Large intestine (tissue), 3 donors: ENCODE measurements around the gene FBXL13. TPM values are rescaled to one million over a fixed set of nuclear protein-coding genes. Genes with fewer than 3 reads are reported as not detected.
A peak's percentile ranks its signal among the peaks of the same experiment; 100 is the strongest.
"Not testable (repeated sequence)": the region's sequence is repeated elsewhere in the genome, so short reads cannot be mapped to it uniquely, and the experiment has no call there.

ENCODE experiments used
- DNase-seq, 2 donors: peaks; one replicate each; pipeline versions ENCODE4 v3.0.0 to v3.0.0-alpha.2; 2013
- H3K27ac ChIP-seq: one replicate; pipeline ENCODE4 v1.5.1; 2013; ENCODE audit warnings: low read length
- H3K27me3 ChIP-seq: 2 replicates; pipeline ENCODE4 v1.6.1; 2013; ENCODE audit warnings: low read length; ENCODE audit not compliant: control insufficient read depth, insufficient read depth
- H3K36me3 ChIP-seq: 2 replicates; pipeline ENCODE4 v1.6.1; 2013; ENCODE audit warnings: low read length; ENCODE audit not compliant: control insufficient read depth, insufficient read depth
- H3K4me1 ChIP-seq: one replicate; pipeline ENCODE4 v1.6.1; 2013; ENCODE audit warnings: low read length; ENCODE audit not compliant: control insufficient read depth, insufficient read depth
- H3K4me3 ChIP-seq: one replicate; pipeline ENCODE4 v1.5.1; 2013; ENCODE audit warnings: low read length
- H3K9me3 ChIP-seq: one replicate; pipeline ENCODE4 v1.6.1; 2013; ENCODE audit warnings: mild to moderate bottlenecking, low read depth, low read length, moderate library complexity; ENCODE audit not compliant: control insufficient read depth
- WGBS: methylation state at CpG from one replicate; pipeline ENCODE4 v1.1.5; 2013; ENCODE audit warnings: low lambda C conversion rate; ENCODE audit not compliant: insufficient coverage; 5-methylcytosine and 5-hydroxymethylcytosine counted together
- polyA plus RNA-seq: library from polyadenylated mRNA; unstranded; fragments of 120-200 nt; gene quantifications from one replicate; pipeline ENCODE4 v1.2.1, GENCODE V29; 2013

Gene FBXL13
- polyA plus RNA-seq, 1 donor: 0.70 TPM

DNA sequence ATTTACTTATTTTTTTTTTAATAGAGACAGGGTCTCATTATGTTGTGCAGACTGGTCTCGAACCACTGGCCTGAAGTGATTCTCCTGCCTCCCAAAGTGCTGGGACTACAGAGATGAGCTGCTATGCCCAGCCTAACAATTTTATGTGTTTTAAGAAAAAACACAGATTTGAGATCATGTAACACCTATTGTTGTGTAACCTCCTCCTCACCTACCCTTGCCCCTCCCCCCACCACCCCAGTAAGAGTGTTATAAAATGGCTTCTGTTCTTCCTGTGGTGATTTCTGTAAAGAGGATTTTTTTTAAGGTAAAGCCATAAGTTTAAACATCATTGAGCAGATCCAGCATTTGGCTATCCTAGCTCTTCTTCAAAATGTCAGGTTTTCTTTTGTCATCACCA lies 7.9 kb upstream of the FBXL13 start:
- no peak overlapping the region for H3K4me3 ChIP-seq
- no peaks in the 10 kb centered on the region for H3K27me3 ChIP-seq
- H3K4me1 ChIP-seq: no peaks in the 10 kb centered on the region
- WGBS: no CpG with 5 or more reads among the region's 1 CpG
- no peak for DNase-seq
- H3K9me3 ChIP-seq: no peaks in the 10 kb centered on the region
- no peak overlapping the region for H3K27ac ChIP-seq
- peaks cover 36% of the 10 kb centered on the region for H3K36me3 ChIP-seq

DNA sequence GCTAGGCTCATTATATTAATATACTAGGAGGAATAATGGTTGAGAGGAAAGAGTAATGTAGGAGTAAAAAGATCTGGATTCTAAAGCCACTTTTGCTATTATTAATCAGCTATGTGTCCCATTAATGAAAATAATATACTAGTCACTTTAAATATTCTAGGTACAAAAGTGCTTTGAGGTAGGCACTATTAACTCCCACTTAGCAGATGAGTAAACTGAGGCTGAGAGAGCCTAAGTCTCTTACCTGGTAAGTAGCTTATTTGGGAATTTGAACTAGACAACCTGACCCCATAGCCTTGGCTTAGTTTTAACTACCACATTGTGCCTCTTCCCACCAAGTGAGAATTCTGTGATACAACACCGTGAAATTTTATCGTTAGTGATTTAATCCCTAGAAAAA lies 6.3 kb upstream of the FBXL13 start:
- no peak for DNase-seq
- no peaks in the 10 kb centered on the region for H3K27me3 ChIP-seq
- WGBS: 93% methylated on average over 2 of the region's 2 CpGs
- H3K4me3 ChIP-seq: no peak overlapping the region
- H3K4me1 ChIP-seq: peaks cover 4% of the 10 kb centered on the region
- peaks cover 27% of the 10 kb centered on the region for H3K36me3 ChIP-seq
- H3K27ac ChIP-seq: no peak overlapping the region
- no peaks in the 10 kb centered on the region for H3K9me3 ChIP-seq

DNA sequence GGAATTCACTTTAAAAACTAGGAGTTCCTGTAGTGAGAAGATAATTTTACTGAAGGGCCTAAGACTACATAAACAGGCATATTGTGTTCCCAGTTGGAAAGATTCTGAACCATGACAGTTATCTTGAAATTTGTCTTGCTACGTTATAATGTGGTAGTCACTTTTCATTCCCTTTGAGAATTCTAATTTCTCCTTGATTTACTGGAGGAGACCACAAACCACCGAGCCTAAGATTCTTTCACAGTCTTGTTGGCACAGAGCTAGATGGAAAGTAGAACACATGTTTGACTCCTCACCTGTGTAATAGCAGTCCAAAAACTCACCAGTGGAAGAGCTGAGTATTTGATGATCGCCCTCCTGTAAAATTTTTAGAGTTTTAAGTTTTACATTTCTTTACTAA lies 5.2 kb upstream of the FBXL13 start:
- Histone ChIP-seq H3K4me3 (no peak overlapping the region), H3K36me3 (peaks cover 21% of the 10 kb centered on the region), H3K9me3 (no peaks in the 10 kb centered on the region), H3K4me1 (peaks cover 4% of the 10 kb centered on the region), H3K27ac (no peak overlapping the region), H3K27me3 (no peaks in the 10 kb centered on the region)
- DNase-seq: no peak
- 100% methylated on average over 1 of the region's 3 CpGs for WGBS

DNA sequence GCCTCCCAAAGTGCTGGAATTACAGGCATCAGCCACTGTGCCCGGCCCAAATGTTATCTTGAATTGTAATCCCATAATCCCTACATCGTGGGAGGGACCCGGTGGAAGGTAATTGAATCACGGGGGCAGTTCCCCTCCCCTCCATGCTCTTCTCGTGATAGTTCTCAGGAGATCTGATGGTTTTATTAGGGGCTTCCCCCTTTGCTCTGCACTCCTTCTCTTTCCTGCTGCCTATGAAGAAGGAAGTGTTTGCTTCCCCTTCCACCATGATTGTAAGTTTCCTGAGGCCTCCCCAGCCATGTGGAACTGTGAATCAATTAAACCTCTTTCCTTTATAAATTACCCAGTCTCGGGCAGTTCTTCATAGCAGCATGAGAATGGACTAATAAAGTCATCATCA lies 3.6 kb upstream of the FBXL13 start:
- WGBS: 20% methylated on average over 1 of the region's 6 CpGs
- H3K4me1 ChIP-seq: peaks cover 10% of the 10 kb centered on the region
- H3K36me3 ChIP-seq: not testable (repeated sequence)

GRCh38 chr7:103077318-103077717 lies 2.7 kb upstream of the FBXL13 start:
- Histone ChIP-seq H3K27ac (no peak overlapping the region), H3K9me3 (no peaks in the 10 kb centered on the region), H3K4me3 (no peak overlapping the region), H3K36me3 (peaks cover 6% of the 10 kb centered on the region), H3K4me1 (peaks cover 10% of the 10 kb centered on the region), H3K27me3 (no peaks in the 10 kb centered on the region)
- no peak for DNase-seq
- no CpG with 5 or more reads among the region's 3 CpGs for WGBS

More for the DNA sequence above, 3.6 kb upstream of the FBXL13 start:
- H3K27ac ChIP-seq, H3K4me3 ChIP-seq, DNase-seq, H3K9me3 ChIP-seq, H3K27me3 ChIP-seq: not testable (repeated sequence)

- Histone ChIP-seq H3K4me1 (peaks cover 10% of the 10 kb centered on the region), H3K4me3 (no peak overlapping the region), H3K27ac (no peak overlapping the region), H3K36me3 (peaks cover 6% of the 10 kb centered on the region), H3K9me3 (no peaks in the 10 kb centered on the region), H3K27me3 (no peaks in the 10 kb centered on the region)
- no peak for DNase-seq
- 80% methylated on average over 1 of the region's 7 CpGs for WGBS
These were observed 2.2 kb upstream of the FBXL13 start for GRCh38 chr7:103076764-103077163.

- H3K27ac ChIP-seq: peak overlapping the region; percentile 83
- H3K9me3 ChIP-seq: no peaks in the 10 kb centered on the region
- H3K36me3 ChIP-seq: peaks cover 4% of the 10 kb centered on the region
- DNase-seq: peak; percentile 37 to 77
- peaks cover 10% of the 10 kb centered on the region for H3K4me1 ChIP-seq
- peak overlapping the region; percentile 79 for H3K4me3 ChIP-seq
- H3K27me3 ChIP-seq: no peaks in the 10 kb centered on the region
- WGBS: no CpG with 5 or more reads among the region's 36 CpGs
These were observed 832 bp upstream of the FBXL13 start for GRCh38 chr7:103075337-103075918.

- peak overlapping the region; percentile 83 for H3K27ac ChIP-seq
- H3K9me3 ChIP-seq: peaks cover 1% of the 10 kb centered on the region
- no peaks in the 10 kb centered on the region for H3K27me3 ChIP-seq
- peaks cover 10% of the 10 kb centered on the region for H3K4me1 ChIP-seq
- H3K4me3 ChIP-seq: peak overlapping the region; percentile 79
- 0% methylated on average over 2 of the region's 6 CpGs for WGBS
- DNase-seq: peak in 1 of 2 donors; percentile 25
- H3K36me3 ChIP-seq: peaks cover 4% of the 10 kb centered on the region
These were observed 542 bp downstream of the FBXL13 start for GRCh38 chr7:103073989-103074518.

- no peaks in the 10 kb centered on the region for H3K27me3 ChIP-seq
- peaks cover 7% of the 10 kb centered on the region for H3K4me1 ChIP-seq
- no peaks in the 10 kb centered on the region for H3K36me3 ChIP-seq
- WGBS: 100% methylated on average over 2 of the region's 2 CpGs
- peaks cover 5% of the 10 kb centered on the region for H3K9me3 ChIP-seq
- no peak overlapping the region for H3K27ac ChIP-seq
- H3K4me3 ChIP-seq: no peak overlapping the region
- DNase-seq: no peak
These were observed 3.6 kb downstream of the FBXL13 start for GRCh38 chr7:103071000-103071399.

GRCh38 chr7:103068414-103069403 lies 5.9 kb downstream of the FBXL13 start:
- no CpG with 5 or more reads among the region's 23 CpGs for WGBS
- H3K36me3 ChIP-seq: no peaks in the 10 kb centered on the region
- no peaks in the 10 kb centered on the region for H3K27me3 ChIP-seq
- H3K27ac ChIP-seq: no peak overlapping the region
- no peak overlapping the region for H3K4me3 ChIP-seq
- H3K9me3 ChIP-seq: peaks cover 5% of the 10 kb centered on the region
- peaks cover 3% of the 10 kb centered on the region for H3K4me1 ChIP-seq
- DNase-seq: no peak
